Loucy (cell line): ENCODE results near the gene GRIA2.
"Not testable (repeated sequence)": the region's sequence is repeated elsewhere in the genome, so short reads cannot be mapped to it uniquely, and the experiment has no call there.

Source experiments
- H2AFZ ChIP-seq: fragments of 200-600 bp; sonication (generic); 2 replicates; pipeline ENCODE4 v1.6.0; 2016; ENCODE audit warnings: antibody characterized with exemption, mild to moderate bottlenecking, low read length, moderate library complexity
- H3F3A ChIP-seq: fragments of 200-600 bp; 2 replicates; pipeline ENCODE4 v1.6.0; 2016; ENCODE audit warnings: antibody characterized with exemption, low read depth, mild to moderate bottlenecking
- H3K27me3 ChIP-seq: fragments of 200-600 bp; sonication (generic); 2 replicates; pipeline ENCODE4 v1.6.1; 2014; ENCODE audit warnings: low read length, mild to moderate bottlenecking; ENCODE audit not compliant: insufficient read depth, poor library complexity, severe bottlenecking
- H3K36me3 ChIP-seq: fragments of 200-600 bp; sonication (generic); 2 replicates; pipeline ENCODE4 v1.6.1; 2016; ENCODE audit warnings: low read length; ENCODE audit not compliant: insufficient read depth
- H3K4me1 ChIP-seq: fragments of 200-600 bp; sonication (generic); 2 replicates; pipeline ENCODE4 v1.5.1; 2014; ENCODE audit warnings: low read length, mild to moderate bottlenecking; ENCODE audit not compliant: insufficient read depth, poor library complexity, severe bottlenecking
- H3K4me2 ChIP-seq: fragments of 200-600 bp; sonication (generic); 2 replicates; pipeline ENCODE4 v1.6.0; 2014; ENCODE audit warnings: antibody characterized with exemption, low read length, low read depth, mild to moderate bottlenecking; ENCODE audit not compliant: poor library complexity, severe bottlenecking
- H3K4me3 ChIP-seq: fragments of 200-600 bp; sonication (generic); 2 replicates; pipeline ENCODE4 v1.5.1; 2014; ENCODE audit warnings: low read length, mild to moderate bottlenecking, mixed read lengths; ENCODE audit not compliant: poor library complexity, severe bottlenecking
- H3K79me2 ChIP-seq: fragments of 200-600 bp; sonication (generic); 2 replicates; pipeline ENCODE4 v1.6.1; 2014; ENCODE audit warnings: low read length; ENCODE audit not compliant: insufficient read depth
- H3K9ac ChIP-seq: fragments of 200-600 bp; sonication (generic); 2 replicates; pipeline ENCODE4 v1.6.0; 2014; ENCODE audit warnings: mild to moderate bottlenecking, low read depth, low read length, moderate library complexity; ENCODE audit not compliant: poor library complexity, severe bottlenecking
- H3K9me2 ChIP-seq: fragments of 200-600 bp; sonication (generic); replicated peaks from 2 replicates; pipeline ENCODE4 v1.6.1; 2016; ENCODE audit warnings: low read depth, low read length, mixed read lengths
- H3K9me3 ChIP-seq: fragments of 200-600 bp; sonication (generic); 2 replicates; pipeline ENCODE4 v1.6.1; 2014; ENCODE audit warnings: mild to moderate bottlenecking, antibody characterized with exemption, low read length, low read depth; ENCODE audit not compliant: insufficient read depth
- H4K20me1 ChIP-seq: fragments of 200-600 bp; sonication (generic); 2 replicates; pipeline ENCODE4 v1.6.0; 2014; ENCODE audit warnings: antibody characterized with exemption, low read length, mild to moderate bottlenecking; ENCODE audit not compliant: insufficient read depth, poor library complexity, severe bottlenecking
- EZH2phosphoT487 ChIP-seq: fragments of 200-600 bp; IDR thresholded peaks from 2 replicates; pipeline ENCODE4 v1.6.1; 2018; ENCODE audit warnings: antibody characterized with exemption, mild to moderate bottlenecking, moderate library complexity, borderline replicate concordance
- TF ChIP-seq, protein P1 (sequence below): fragments of 200-600 bp; sonication (generic); conservative IDR thresholded peaks from 2 replicates; pipeline ENCODE4 v1.5.1; 2014; ENCODE audit warnings: mild to moderate bottlenecking, antibody characterized with exemption, low read length

GRIA2 gene

DNA sequence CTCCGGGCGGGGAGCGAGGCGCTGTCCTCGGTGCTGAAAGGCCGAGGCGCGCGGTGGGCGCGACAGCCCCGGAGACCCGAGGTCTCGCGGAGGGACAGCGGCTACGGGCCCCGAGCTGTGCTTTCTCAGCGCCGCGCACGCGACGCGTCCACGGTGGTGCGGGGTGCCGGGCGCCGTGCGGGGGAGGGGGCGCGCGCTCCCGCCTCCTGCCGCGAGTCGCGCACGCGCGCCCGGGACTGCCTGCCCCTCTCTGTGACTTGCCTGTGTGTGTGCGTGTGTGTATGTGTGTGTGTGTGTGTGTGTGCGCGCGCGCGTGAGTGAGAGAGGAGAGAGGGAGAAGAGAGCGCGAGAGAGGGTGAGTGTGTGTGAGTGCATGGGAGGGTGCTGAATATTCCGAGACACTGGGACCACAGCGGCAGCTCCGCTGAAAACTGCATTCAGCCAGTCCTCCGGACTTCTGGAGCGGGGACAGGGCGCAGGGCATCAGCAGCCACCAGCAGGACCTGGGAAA lies at the start of gene GRIA2:
Gene GRIA2 (plus strand): TSS at position 358 of the 511 bp plus-strand sequence. CDS start 315 bp downstream, outside the sequence.
- H3K9me3 ChIP-seq, result no peaks in the 10 kb centered on the region
- no peaks in the 10 kb centered on the region for H3K4me1 ChIP-seq
- no peak within 1 kb of the TSS for H3K4me2 ChIP-seq
- no peaks in the 10 kb centered on the region for H3K36me3 ChIP-seq
- H3K4me3 ChIP-seq, result no peak within 1 kb of the TSS
- H3K27me3 ChIP-seq, result no peaks in the 10 kb centered on the region
- H3K9ac ChIP-seq, result no peak within 1 kb of the TSS
- no peak for TF ChIP-seq EZH2phosphoT487
- TF ChIP-seq, protein P1, sequence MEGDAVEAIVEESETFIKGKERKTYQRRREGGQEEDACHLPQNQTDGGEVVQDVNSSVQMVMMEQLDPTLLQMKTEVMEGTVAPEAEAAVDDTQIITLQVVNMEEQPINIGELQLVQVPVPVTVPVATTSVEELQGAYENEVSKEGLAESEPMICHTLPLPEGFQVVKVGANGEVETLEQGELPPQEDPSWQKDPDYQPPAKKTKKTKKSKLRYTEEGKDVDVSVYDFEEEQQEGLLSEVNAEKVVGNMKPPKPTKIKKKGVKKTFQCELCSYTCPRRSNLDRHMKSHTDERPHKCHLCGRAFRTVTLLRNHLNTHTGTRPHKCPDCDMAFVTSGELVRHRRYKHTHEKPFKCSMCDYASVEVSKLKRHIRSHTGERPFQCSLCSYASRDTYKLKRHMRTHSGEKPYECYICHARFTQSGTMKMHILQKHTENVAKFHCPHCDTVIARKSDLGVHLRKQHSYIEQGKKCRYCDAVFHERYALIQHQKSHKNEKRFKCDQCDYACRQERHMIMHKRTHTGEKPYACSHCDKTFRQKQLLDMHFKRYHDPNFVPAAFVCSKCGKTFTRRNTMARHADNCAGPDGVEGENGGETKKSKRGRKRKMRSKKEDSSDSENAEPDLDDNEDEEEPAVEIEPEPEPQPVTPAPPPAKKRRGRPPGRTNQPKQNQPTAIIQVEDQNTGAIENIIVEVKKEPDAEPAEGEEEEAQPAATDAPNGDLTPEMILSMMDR, result no peak
- no peaks in the 10 kb centered on the region for H4K20me1 ChIP-seq
- no peaks in the 10 kb centered on the region for H3F3A ChIP-seq
- H2AFZ ChIP-seq, result no peak within 1 kb of the TSS
- H3K79me2 ChIP-seq, result no peaks in the 10 kb centered on the region
- H3K9me2 ChIP-seq, result no peaks in the 10 kb centered on the region

DNA sequence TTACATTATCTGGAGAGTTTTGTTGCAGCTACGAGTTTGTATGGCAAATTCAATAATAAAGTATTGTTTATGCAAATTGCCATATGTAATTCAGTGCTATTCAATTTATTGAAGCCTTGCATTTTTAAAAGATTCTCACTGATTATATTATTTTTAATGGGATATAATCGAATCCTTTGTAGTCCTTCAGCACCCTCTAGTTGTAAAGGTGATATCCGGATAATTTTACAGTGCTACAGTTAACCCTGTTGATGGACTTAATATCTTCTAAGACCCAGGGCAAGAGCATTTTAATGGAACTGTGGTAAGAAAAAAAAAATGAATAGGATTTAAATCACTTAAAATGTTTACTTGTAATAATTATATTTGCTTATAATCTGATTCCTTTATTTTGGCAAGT lies 48.5 kb upstream of the GRIA2 start:
- H4K20me1 ChIP-seq, result no peaks in the 10 kb centered on the region
- no peak overlapping the region for H3K9ac ChIP-seq
- no peaks in the 10 kb centered on the region for H3F3A ChIP-seq
- no peak overlapping the region for H3K4me3 ChIP-seq
- H3K4me1 ChIP-seq, result no peaks in the 10 kb centered on the region
- H3K9me3 ChIP-seq, result no peaks in the 10 kb centered on the region
- no peak overlapping the region for H2AFZ ChIP-seq
- TF ChIP-seq, protein P1, result no peak
- TF ChIP-seq EZH2phosphoT487, result no peak
- no peaks in the 10 kb centered on the region for H3K36me3 ChIP-seq
- no peaks in the 10 kb centered on the region for H3K27me3 ChIP-seq
- H3K79me2 ChIP-seq, result no peaks in the 10 kb centered on the region
- H3K4me2 ChIP-seq, result no peak overlapping the region
- H3K9me2 ChIP-seq, result no peaks in the 10 kb centered on the region

DNA sequence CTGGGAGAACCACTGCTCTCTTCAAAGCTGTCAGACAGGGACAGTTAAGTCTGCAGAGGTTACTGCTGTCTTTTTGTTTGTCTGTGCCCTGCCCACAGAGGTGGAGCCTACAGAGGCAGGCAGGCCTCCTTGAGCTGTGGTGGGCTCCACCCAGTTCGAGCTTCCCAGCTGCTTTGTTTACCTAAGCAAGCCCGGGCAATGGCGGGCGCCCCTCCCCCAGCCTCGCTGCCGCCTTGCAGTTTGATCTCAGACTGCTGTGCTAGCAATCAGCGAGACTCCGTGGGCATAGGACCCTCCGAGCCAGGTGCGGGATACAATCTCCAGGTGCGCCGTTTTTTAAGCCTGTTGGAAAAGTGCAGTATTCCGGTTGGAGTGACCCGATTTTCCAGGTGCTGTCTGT lies 40.3 kb upstream of the GRIA2 start:
- H3K9me3 ChIP-seq, result not testable (repeated sequence)

DNA sequence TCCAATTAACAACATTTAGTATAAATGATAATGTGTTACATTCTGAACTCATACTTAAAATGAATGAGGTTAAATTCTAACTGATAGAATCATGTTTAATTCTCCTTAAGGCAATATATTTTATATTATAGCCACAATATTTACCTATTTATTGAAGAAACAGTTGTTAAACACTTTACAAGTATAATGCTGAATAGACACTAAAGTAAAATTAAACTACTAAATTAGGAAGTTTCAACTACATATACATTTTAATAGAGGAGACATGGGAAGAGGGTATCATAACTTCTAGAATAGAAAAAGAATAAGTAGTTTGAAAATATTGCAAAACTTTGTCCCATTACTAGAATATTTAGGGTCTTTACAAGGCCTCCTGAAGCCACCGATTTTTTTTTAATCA lies 36.2 kb upstream of the GRIA2 start:
- H3K9me3 ChIP-seq, result no peaks in the 10 kb centered on the region
- H3K4me3 ChIP-seq, result no peak overlapping the region
- no peak overlapping the region for H3K4me2 ChIP-seq
- no peak overlapping the region for H2AFZ ChIP-seq
- no peaks in the 10 kb centered on the region for H3K4me1 ChIP-seq
- no peaks in the 10 kb centered on the region for H3K79me2 ChIP-seq
- no peaks in the 10 kb centered on the region for H4K20me1 ChIP-seq
- no peaks in the 10 kb centered on the region for H3K27me3 ChIP-seq
- no peak overlapping the region for H3K9ac ChIP-seq
- H3F3A ChIP-seq, result no peaks in the 10 kb centered on the region
- TF ChIP-seq, protein P1, result no peak
- no peak for TF ChIP-seq EZH2phosphoT487
- H3K36me3 ChIP-seq, result no peaks in the 10 kb centered on the region
- H3K9me2 ChIP-seq, result no peaks in the 10 kb centered on the region

More for the DNA sequence above, 40.3 kb upstream of the GRIA2 start:
- H3K27me3 ChIP-seq, H3K9ac ChIP-seq, H3K4me3 ChIP-seq, H3K4me2 ChIP-seq, H4K20me1 ChIP-seq, H3F3A ChIP-seq, H2AFZ ChIP-seq, H3K79me2 ChIP-seq, H3K36me3 ChIP-seq, H3K4me1 ChIP-seq, H3K9me2 ChIP-seq: not testable (repeated sequence)
